ENCODE data around the gene CHEK2.
A peak's percentile ranks its signal among the peaks of the same experiment; 100 is the strongest.

Gene CHEK2

DNA sequence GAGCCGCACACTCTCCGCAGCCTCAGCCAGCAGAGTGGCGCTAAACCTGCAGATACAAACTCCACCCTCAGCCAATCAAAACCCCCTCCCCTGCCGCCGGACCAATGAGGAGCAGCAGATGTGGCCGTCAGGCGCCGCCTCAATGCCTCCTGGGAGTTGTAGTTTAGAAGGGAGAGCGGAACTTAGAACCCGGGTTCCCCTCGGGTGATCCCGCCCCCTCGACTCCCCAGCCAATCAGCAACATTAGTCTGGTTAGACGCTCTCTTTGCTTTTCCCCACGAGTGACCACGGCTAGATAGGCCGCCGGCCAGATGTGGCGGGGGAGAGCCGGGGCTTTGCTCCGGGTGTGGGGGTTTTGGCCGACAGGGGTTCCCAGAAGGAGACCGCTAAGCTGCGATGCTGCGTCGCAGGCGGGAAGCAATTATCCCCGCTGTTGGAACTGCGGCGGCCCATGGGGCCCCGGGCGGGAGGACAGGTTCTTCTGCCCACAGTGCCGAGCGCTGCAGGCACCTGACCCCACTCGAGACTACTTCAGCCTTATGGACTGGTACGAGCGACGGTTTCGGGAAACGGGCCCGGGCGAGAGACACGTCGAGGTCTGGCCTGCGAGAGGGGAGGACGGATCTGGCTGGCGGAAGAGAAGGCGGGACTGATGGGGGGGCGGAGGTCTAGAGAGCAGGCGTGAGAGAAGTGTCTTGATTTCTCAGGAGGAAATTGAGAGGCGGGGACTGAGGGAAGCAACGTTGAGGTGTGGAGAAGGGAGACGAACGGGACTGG, at the start of gene CHEK2, which contains the start of gene HSCB:
CHEK2 (minus strand) TSS at position 36 of the 777 bp plus-strand sequence. CDS start 7,099 bp downstream, outside the sequence.
HSCB (plus strand) TSS at position 255 of the 777 bp plus-strand sequence; CDS start at position 312, 57 bp downstream.
- peaks cover 62% of the 10 kb centered on the region for H3K79me2 ChIP-seq (ENCODE audit: insufficient read depth, low read length)
- H3K9me3 ChIP-seq (ENCODE audit: insufficient read depth, low read length, severe bottlenecking): no peaks in the 10 kb centered on the region
- peaks cover 37% of the 10 kb centered on the region for H3K36me3 ChIP-seq (ENCODE audit: insufficient read depth, low read length)
- peak; percentile 99 for DNase-seq
- peak within 1 kb of the TSS; percentile 86 for H3K9ac ChIP-seq (ENCODE audit: low read depth, low read length)
- H3K4me3 ChIP-seq (ENCODE audit: low read depth in 1 of 2, low read length in 2 of 2): peak within 1 kb of the TSS; percentile 85 to 96
- TF ChIP-seq EZH2 (IDR thresholded peaks at IDR 0.05; ENCODE audit: borderline replicate concordance, low read depth, low read length, severe bottlenecking): no peak
- TF ChIP-seq, protein P1, sequence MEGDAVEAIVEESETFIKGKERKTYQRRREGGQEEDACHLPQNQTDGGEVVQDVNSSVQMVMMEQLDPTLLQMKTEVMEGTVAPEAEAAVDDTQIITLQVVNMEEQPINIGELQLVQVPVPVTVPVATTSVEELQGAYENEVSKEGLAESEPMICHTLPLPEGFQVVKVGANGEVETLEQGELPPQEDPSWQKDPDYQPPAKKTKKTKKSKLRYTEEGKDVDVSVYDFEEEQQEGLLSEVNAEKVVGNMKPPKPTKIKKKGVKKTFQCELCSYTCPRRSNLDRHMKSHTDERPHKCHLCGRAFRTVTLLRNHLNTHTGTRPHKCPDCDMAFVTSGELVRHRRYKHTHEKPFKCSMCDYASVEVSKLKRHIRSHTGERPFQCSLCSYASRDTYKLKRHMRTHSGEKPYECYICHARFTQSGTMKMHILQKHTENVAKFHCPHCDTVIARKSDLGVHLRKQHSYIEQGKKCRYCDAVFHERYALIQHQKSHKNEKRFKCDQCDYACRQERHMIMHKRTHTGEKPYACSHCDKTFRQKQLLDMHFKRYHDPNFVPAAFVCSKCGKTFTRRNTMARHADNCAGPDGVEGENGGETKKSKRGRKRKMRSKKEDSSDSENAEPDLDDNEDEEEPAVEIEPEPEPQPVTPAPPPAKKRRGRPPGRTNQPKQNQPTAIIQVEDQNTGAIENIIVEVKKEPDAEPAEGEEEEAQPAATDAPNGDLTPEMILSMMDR (IDR thresholded peaks at IDR 0.05; ENCODE audit: borderline replicate concordance, extremely low read depth, low read length, poor library complexity, severe bottlenecking): peak; percentile 64
- peaks cover 32% of the 10 kb centered on the region for H3K4me1 ChIP-seq (ENCODE audit: insufficient read depth, low read length)
- H3K27ac ChIP-seq (ENCODE audit: low read length): peak within 1 kb of the TSS; percentile 95
- H2AFZ ChIP-seq (ENCODE audit: low read depth, low read length): peak within 1 kb of the TSS; percentile 97
- ATAC-seq (ENCODE audit: insufficient read depth, low read depth): peak; percentile 86
- H3K4me2 ChIP-seq (ENCODE audit: insufficient read depth, low read length): peak within 1 kb of the TSS; percentile 94
- peaks cover 4% of the 10 kb centered on the region; the same call in 1 of the 2 replicates for H4K20me1 ChIP-seq (ENCODE audit: insufficient read depth, low read length)
- no peaks in the 10 kb centered on the region for H3K27me3 ChIP-seq (ENCODE audit: insufficient read depth, low read length, poor library complexity)

- Histone ChIP-seq H3K9ac (ENCODE audit: low read depth, low read length) (peak overlapping the region; percentile 13), H3K27me3 (ENCODE audit: insufficient read depth, low read length, poor library complexity) (no peaks in the 10 kb centered on the region), H4K20me1 (ENCODE audit: insufficient read depth, low read length) (peaks cover 42% of the 10 kb centered on the region), H2AFZ (ENCODE audit: low read depth, low read length) (no peak overlapping the region), H3K4me2 (ENCODE audit: insufficient read depth, low read length) (peak overlapping the region; percentile 39), H3K4me3 (ENCODE audit: low read depth in 1 of 2, low read length in 2 of 2) (no peak overlapping the region), H3K36me3 (ENCODE audit: insufficient read depth, low read length) (peaks cover 76% of the 10 kb centered on the region), H3K9me3 (ENCODE audit: insufficient read depth, low read length, severe bottlenecking) (no peaks in the 10 kb centered on the region), H3K4me1 (ENCODE audit: insufficient read depth, low read length) (peaks cover 73% of the 10 kb centered on the region), H3K79me2 (ENCODE audit: insufficient read depth, low read length) (peaks cover 77% of the 10 kb centered on the region), H3K27ac (ENCODE audit: low read length) (peak overlapping the region; percentile 87)
- no peak for TF ChIP-seq EZH2 (IDR thresholded peaks at IDR 0.05; ENCODE audit: borderline replicate concordance, low read depth, low read length, severe bottlenecking)
- TF ChIP-seq, protein P1 (IDR thresholded peaks at IDR 0.05; ENCODE audit: borderline replicate concordance, extremely low read depth, low read length, poor library complexity, severe bottlenecking): no peak
- no peak for ATAC-seq (ENCODE audit: insufficient read depth, low read depth)
- DNase-seq: no peak
Observed at GRCh38 chr22:28791124-28791523, 49.5 kb upstream of the CHEK2 start.

DNA sequence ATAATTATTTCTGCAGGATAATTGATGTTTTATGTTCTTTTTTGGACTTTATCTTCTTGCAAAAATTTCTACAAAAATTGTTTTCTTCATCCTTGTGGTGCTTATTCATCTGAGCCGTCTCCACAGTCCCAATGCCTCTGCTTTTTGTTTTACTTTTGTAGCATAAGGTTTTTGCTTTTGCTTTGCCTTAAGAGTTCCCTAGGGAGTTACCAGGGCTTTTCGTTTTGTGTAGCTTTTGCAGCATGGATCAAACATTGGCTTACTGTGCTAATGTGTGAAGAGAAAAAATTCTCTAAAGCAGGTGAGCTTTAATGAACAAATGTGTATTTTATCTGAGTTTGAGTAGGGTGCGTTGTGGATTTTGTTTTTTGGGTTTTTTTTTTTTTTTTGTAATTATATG, 47.0 kb upstream of the CHEK2 start:
- H3K36me3 ChIP-seq (ENCODE audit: insufficient read depth, low read length): peaks cover 76% of the 10 kb centered on the region
- H3K79me2 ChIP-seq (ENCODE audit: insufficient read depth, low read length): peaks cover 76% of the 10 kb centered on the region
- no peak for DNase-seq

More for the DNA sequence above, 47.0 kb upstream of the CHEK2 start:
- Histone ChIP-seq H3K27ac (ENCODE audit: low read length) (no peak overlapping the region), H2AFZ (ENCODE audit: low read depth, low read length) (no peak overlapping the region), H4K20me1 (ENCODE audit: insufficient read depth, low read length) (peaks cover 21% of the 10 kb centered on the region; the same call in 1 of the 2 replicates), H3K4me2 (ENCODE audit: insufficient read depth, low read length) (no peak overlapping the region), H3K4me1 (ENCODE audit: insufficient read depth, low read length) (peaks cover 48% of the 10 kb centered on the region), H3K9ac (ENCODE audit: low read depth, low read length) (no peak overlapping the region), H3K27me3 (ENCODE audit: insufficient read depth, low read length, poor library complexity) (no peaks in the 10 kb centered on the region), H3K9me3 (ENCODE audit: insufficient read depth, low read length, severe bottlenecking) (no peaks in the 10 kb centered on the region), H3K4me3 (ENCODE audit: low read depth in 1 of 2, low read length in 2 of 2) (no peak overlapping the region)
- no peak for TF ChIP-seq EZH2 (IDR thresholded peaks at IDR 0.05; ENCODE audit: borderline replicate concordance, low read depth, low read length, severe bottlenecking)
- TF ChIP-seq, protein P1 (IDR thresholded peaks at IDR 0.05; ENCODE audit: borderline replicate concordance, extremely low read depth, low read length, poor library complexity, severe bottlenecking): no peak
- ATAC-seq (ENCODE audit: insufficient read depth, low read depth): no peak

Measured in DND-41 (cell line).